SK-N-SH treated with all-trans-retinoic acid at 6 μM for 48 hours (cell line): ENCODE measurements around the gene FTCD.

ENCODE experiments used
- ATAC-seq: fragments of 200-7000 bp; cut with Tn5 transposase; 3 replicates; pipeline ENCODE4 v1.9.1; 2020; ENCODE audit warnings: mild to moderate bottlenecking, moderate library complexity
- ARNTL ChIP-seq: fragments of 450-650 bp; formaldehyde crosslinking; IDR thresholded peaks from 2 replicates; pipeline ENCODE4 v1.5.0; 2020; ENCODE audit warnings: low read depth, mild to moderate bottlenecking, moderate library complexity, borderline replicate concordance
- BACH2 ChIP-seq: fragments of 250-450 bp; sonication (Bioruptor Pico); IDR thresholded peaks from 2 replicates; pipeline ENCODE4 v1.9.0; 2021; ENCODE audit warnings: mild to moderate bottlenecking, borderline replicate concordance
- CREB5 ChIP-seq: fragments of 250-450 bp; sonication (Bioruptor Pico); IDR thresholded peaks from 2 replicates; pipeline ENCODE4 v1.5.1; 2020; ENCODE audit warnings: low read depth, mild to moderate bottlenecking, moderate library complexity
- CSDC2 ChIP-seq: fragments of 250-450 bp; sonication (Bioruptor Pico); IDR thresholded peaks from 2 replicates; pipeline ENCODE4 v1.5.0; 2020; ENCODE audit warnings: mild to moderate bottlenecking, moderate library complexity
- CSRNP3 ChIP-seq: fragments of 250-450 bp; sonication (Bioruptor Pico); IDR thresholded peaks from 2 replicates; pipeline ENCODE4 v1.5.1; 2021; ENCODE audit warnings: mild to moderate bottlenecking, moderate library complexity
- ESRRG ChIP-seq: fragments of 250-450 bp; sonication (Bioruptor Pico); IDR thresholded peaks from 2 replicates; pipeline ENCODE4 v1.6.1; 2021; ENCODE audit warnings: mild to moderate bottlenecking
- GLIS3 ChIP-seq: fragments of 250-450 bp; sonication (Bioruptor Pico); IDR thresholded peaks from 2 replicates; pipeline ENCODE4 v1.5.0; 2020; ENCODE audit warnings: mild to moderate bottlenecking, moderate library complexity
- OSR1 ChIP-seq: fragments of 250-450 bp; sonication (Bioruptor Pico); IDR thresholded peaks from 2 replicates; pipeline ENCODE4 v1.8.0; 2022; ENCODE audit warnings: moderate library complexity, mild to moderate bottlenecking, inconsistent platforms
- PATZ1 ChIP-seq: fragments of 250-450 bp; sonication (Bioruptor Pico); IDR thresholded peaks from 2 replicates; pipeline ENCODE4 v1.8.0; 2020; ENCODE audit warnings: mild to moderate bottlenecking, moderate library complexity, borderline replicate concordance
- PPARA ChIP-seq: fragments of 250-450 bp; sonication (Bioruptor Pico); IDR thresholded peaks from 2 replicates; pipeline ENCODE4 v1.5.0; 2020; ENCODE audit warnings: mild to moderate bottlenecking, borderline replicate concordance
- RARB ChIP-seq: fragments of 250-450 bp; sonication (Bioruptor Pico); IDR thresholded peaks from 2 replicates; pipeline ENCODE4 v1.8.0; 2021; ENCODE audit warnings: mild to moderate bottlenecking, moderate library complexity
- TOX ChIP-seq: fragments of 250-450 bp; sonication (Bioruptor Pico); IDR thresholded peaks from 2 replicates; pipeline ENCODE4 v1.8.0; 2021; ENCODE audit warnings: mild to moderate bottlenecking, moderate library complexity, borderline replicate concordance
- TSHZ2 ChIP-seq: fragments of 250-450 bp; sonication (Bioruptor Pico); IDR thresholded peaks from 2 replicates; pipeline ENCODE4 v1.5.0; 2020; ENCODE audit warnings: mild to moderate bottlenecking, moderate library complexity
- ZC3H10 ChIP-seq: fragments of 250-450 bp; sonication (Bioruptor Pico); IDR thresholded peaks from 2 replicates; pipeline ENCODE4 v1.5.1; 2021; ENCODE audit warnings: mild to moderate bottlenecking, moderate library complexity
- ZFP3 ChIP-seq: fragments of 250-450 bp; sonication (Bioruptor Pico); IDR thresholded peaks from 2 replicates; pipeline ENCODE4 v1.5.0; 2020; ENCODE audit warnings: mild to moderate bottlenecking, moderate library complexity
- ZFP30 ChIP-seq: fragments of 450-650 bp; formaldehyde crosslinking; IDR thresholded peaks from 2 replicates; pipeline ENCODE4 v1.5.0; 2022; ENCODE audit warnings: mild to moderate bottlenecking, moderate library complexity
- ZNF565 ChIP-seq: fragments of 450-650 bp; formaldehyde crosslinking; conservative IDR thresholded peaks from 2 replicates; pipeline ENCODE4 v1.5.0; 2020; ENCODE audit warnings: low read depth, mild to moderate bottlenecking, moderate library complexity
- ZNF70 ChIP-seq: fragments of 450-650 bp; formaldehyde crosslinking; IDR thresholded peaks from 2 replicates; pipeline ENCODE4 v1.5.0; 2020; ENCODE audit warnings: mild to moderate bottlenecking, moderate library complexity
- ZNF8 ChIP-seq: fragments of 450-650 bp; formaldehyde crosslinking; IDR thresholded peaks from 2 replicates; pipeline ENCODE4 v1.5.0; 2020; ENCODE audit warnings: mild to moderate bottlenecking, moderate library complexity

Gene FTCD

GRCh38 chr21:46095814-46096595, 59.4 kb downstream of the FTCD start:
- ATAC-seq, result no peak
- no peak for TF ChIP-seq ZNF70 (CRISPR knock-in tag)
- TF ChIP-seq TOX (CRISPR knock-in tag), result no peak
- no peak for TF ChIP-seq CREB5
- TF ChIP-seq ZFP30 (CRISPR knock-in tag), result no peak
- no peak for TF ChIP-seq PATZ1 (CRISPR knock-in tag)
- TF ChIP-seq ZNF8, result no peak
- no peak for TF ChIP-seq ARNTL (CRISPR knock-in tag)
- TF ChIP-seq RARB (CRISPR knock-in tag), result no peak
- TF ChIP-seq TSHZ2 (CRISPR knock-in tag), result no peak
- no peak for TF ChIP-seq PPARA (CRISPR knock-in tag)
- no peak for TF ChIP-seq CSRNP3 (CRISPR knock-in tag)
- TF ChIP-seq CSDC2 (CRISPR knock-in tag), result no peak
- TF ChIP-seq ZC3H10 (CRISPR knock-in tag), result no peak
- TF ChIP-seq BACH2 (CRISPR knock-in tag), result no peak
- no peak for TF ChIP-seq GLIS3 (CRISPR knock-in tag)

GRCh38 chr21:46095083-46095719, 60.2 kb downstream of the FTCD start:
- TF ChIP-seq CREB5, result no peak
- TF ChIP-seq CSDC2 (CRISPR knock-in tag), result no peak
- TF ChIP-seq ZFP3, result no peak
- ATAC-seq, result no peak

- TF ChIP-seq CREB5, result no peak
- TF ChIP-seq ESRRG (CRISPR knock-in tag), result no peak
- TF ChIP-seq ZNF565 (CRISPR knock-in tag), result no peak
- no peak for TF ChIP-seq OSR1 (CRISPR knock-in tag)
- no peak for TF ChIP-seq CSRNP3 (CRISPR knock-in tag)
- TF ChIP-seq PPARA (CRISPR knock-in tag), result no peak
- TF ChIP-seq ZNF8, result no peak
- TF ChIP-seq ARNTL (CRISPR knock-in tag), result no peak
- no peak for TF ChIP-seq PATZ1 (CRISPR knock-in tag)
- ATAC-seq, result no peak
Observed at GRCh38 chr21:46094401-46095082, 60.8 kb downstream of the FTCD start.
